Naive thymus-derived CD4-positive, alpha-beta T cell (primary cell): ENCODE data around the gene CTTNBP2. TPM values are rescaled to one million over a fixed set of nuclear protein-coding genes. Genes with fewer than 3 reads are reported as not detected.

Experiments used
- ATAC-seq: fragments of 150-1000 bp; cut with Tn5 transposase; 2 replicates; pipeline ENCODE4 v1.10.0; 2021; ENCODE audit warnings: mild to moderate bottlenecking, moderate library complexity
- CTCF ChIA-PET: fragments of 350-600 bp; sonication (Branson Sonifier 250); formaldehyde crosslinking; loops from one replicate; lab custom pipeline; 2021; ENCODE audit warnings: antibody characterized with exemption; lab: Charles Lee
- POLR2A ChIA-PET: fragments of 350-600 bp; sonication (Branson Sonifier 250); formaldehyde crosslinking; loops from one replicate; lab custom pipeline; 2021; ENCODE audit warnings: antibody characterized with exemption, inconsistent platforms; lab: Charles Lee
- DNase-seq, 9 donors: peaks; one replicate each; pipeline versions ENCODE4 v3.0.0 to v3.0.0-alpha.2; 2020 to 2022; ENCODE audit warnings: mixed read lengths in 1 of 9
- H3K27ac ChIP-seq: one replicate; pipeline ENCODE4 v1.7.0; 2013; ENCODE audit warnings: mild to moderate bottlenecking, low read depth, low read length, moderate library complexity
- H3K27me3 ChIP-seq, 2 donors: one replicate each; pipeline ENCODE4 v1.7.0; 2013; ENCODE audit warnings: low read length in 2 of 2, mild to moderate bottlenecking in 2 of 2, moderate library complexity in 2 of 2; ENCODE audit not compliant: control insufficient read depth in 2 of 2, insufficient read depth in 2 of 2
- H3K36me3 ChIP-seq, 3 experiments: 1 replicate in 2 of 3; 2 replicates in 1 of 3; pipeline ENCODE4 v1.7.0; 2013; ENCODE audit warnings: low read length in 3 of 3, mild to moderate bottlenecking in 3 of 3, moderate library complexity in 1 of 3; ENCODE audit not compliant: insufficient read depth in 3 of 3, control insufficient read depth in 2 of 3
- H3K4me1 ChIP-seq, 2 donors: one replicate each; pipeline ENCODE4 v1.7.0; 2013; ENCODE audit warnings: low read length in 2 of 2, mild to moderate bottlenecking in 2 of 2, moderate library complexity in 1 of 2; ENCODE audit not compliant: control insufficient read depth in 2 of 2, insufficient read depth in 2 of 2
- H3K4me3 ChIP-seq: 2 replicates; pipeline ENCODE4 v1.7.0; 2013; ENCODE audit warnings: mild to moderate bottlenecking, low read length
- H3K9me3 ChIP-seq, 3 experiments: 1 replicate in 2 of 3; 2 replicates in 1 of 3; pipeline ENCODE4 v1.7.0; 2013; ENCODE audit warnings: low read length in 3 of 3; ENCODE audit not compliant: control insufficient read depth in 2 of 3
- H3K27ac Mint-ChIP-seq, 9 donors: one replicate each; pipeline ENCODE4 v1.8.0; 2020 to 2022; ENCODE audit warnings: mixed read lengths in 9 of 9, mild to moderate bottlenecking in 8 of 9, moderate library complexity in 5 of 9, inconsistent platforms in 2 of 9
- H3K27me3 Mint-ChIP-seq, 5 donors: one replicate each; pipeline ENCODE4 v1.8.0; 2021 to 2022; ENCODE audit warnings: mixed read lengths in 5 of 5, mild to moderate bottlenecking in 1 of 5
- H3K36me3 Mint-ChIP-seq, 5 donors: one replicate each; pipeline ENCODE4 v1.8.0; 2020 to 2022; ENCODE audit warnings: mixed read lengths in 5 of 5, mild to moderate bottlenecking in 3 of 5, inconsistent platforms in 1 of 5
- H3K4me1 Mint-ChIP-seq, 7 donors: one replicate each; pipeline ENCODE4 v1.8.0; 2020 to 2022; ENCODE audit warnings: mixed read lengths in 7 of 7, mild to moderate bottlenecking in 3 of 7, inconsistent platforms in 1 of 7
- H3K4me3 Mint-ChIP-seq, 10 donors: one replicate each; pipeline ENCODE4 v1.8.0; 2020 to 2022; ENCODE audit warnings: mild to moderate bottlenecking in 10 of 10, mixed read lengths in 10 of 10, moderate library complexity in 6 of 10, inconsistent platforms in 2 of 10
- H3K9me3 Mint-ChIP-seq, 11 donors: one replicate each; pipeline ENCODE4 v1.8.0; 2020 to 2022; ENCODE audit warnings: mixed read lengths in 11 of 11, mild to moderate bottlenecking in 4 of 11, inconsistent platforms in 1 of 11, moderate library complexity in 1 of 11
- intact Hi-C, 2 donors: fragments of 100-400 bp; cut with micrococcal nuclease; formaldehyde crosslinking; loops; one replicate each; pipeline ENCODE4 v1.15.1; 2023
- polyA plus RNA-seq, 2 donors: library from polyadenylated mRNA; unstranded; fragments of 300-500 nt; fragmentation: Illumina TruSeq; gene quantifications; one replicate each; pipeline ENCODE4 v1.2.3, GENCODE V29; 2021
- total RNA-seq, 6 experiments: library from RNA in 5 of 6; stranded (reverse) in 5 of 6; gene quantifications; 1 replicate in 5 of 6; 2 replicates in 1 of 6; pipeline ENCODE4 v1.2.3 and lab custom pipeline; 2021 to 2026

The CTTNBP2 gene
- total and polyA plus RNA-seq, 7 experiments from 2014 or later, result 0.16 to 0.30 (median 0.27) TPM; not detected in 4

DNA sequence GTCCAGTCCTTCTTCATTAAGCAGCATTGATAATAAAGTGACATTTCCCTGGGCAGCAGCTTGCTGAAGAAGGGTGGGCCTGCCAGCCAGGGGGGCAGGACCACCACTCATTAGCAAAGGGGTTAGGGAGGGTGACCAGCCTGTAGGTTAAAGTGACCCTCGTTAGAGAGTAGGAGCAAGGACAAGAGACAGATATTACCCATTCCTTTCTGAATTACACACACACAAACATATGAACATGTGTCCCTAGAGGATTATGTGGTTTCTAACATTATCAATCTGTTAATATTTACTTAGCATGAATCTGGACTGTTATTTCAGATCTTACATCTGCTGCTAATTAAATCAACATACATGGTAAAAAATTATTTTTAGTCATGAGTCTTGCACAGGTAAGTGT is 88.9 kb downstream of the CTTNBP2 start:
- Histone ChIP-seq H3K4me3 (no peak overlapping the region), H3K4me1 (no peaks in the 10 kb centered on the region), H3K36me3 (no peaks in the 10 kb centered on the region), H3K9me3 (no peaks in the 10 kb centered on the region), H3K27ac (no peak overlapping the region), H3K27me3 (no peaks in the 10 kb centered on the region)
- POLR2A ChIA-PET, result no interaction called here
- H3K9me3 Mint-ChIP-seq, result peaks cover 0 to 5% (median 0%) of the 10 kb centered on the region in 11 donors
- intact Hi-C loops, result no loop called here
- DNase-seq, result no peak
- H3K4me1 Mint-ChIP-seq, result no peaks in the 10 kb centered on the region
- H3K27ac Mint-ChIP-seq, result no peak overlapping the region
- no peak for ATAC-seq
- H3K4me3 Mint-ChIP-seq, result no peak overlapping the region
- H3K27me3 Mint-ChIP-seq, result peaks cover 0 to 7% (median 0%) of the 10 kb centered on the region in 5 donors
- H3K36me3 Mint-ChIP-seq, result no peaks in the 10 kb centered on the region
- CTCF ChIA-PET, result no interaction called here

DNA sequence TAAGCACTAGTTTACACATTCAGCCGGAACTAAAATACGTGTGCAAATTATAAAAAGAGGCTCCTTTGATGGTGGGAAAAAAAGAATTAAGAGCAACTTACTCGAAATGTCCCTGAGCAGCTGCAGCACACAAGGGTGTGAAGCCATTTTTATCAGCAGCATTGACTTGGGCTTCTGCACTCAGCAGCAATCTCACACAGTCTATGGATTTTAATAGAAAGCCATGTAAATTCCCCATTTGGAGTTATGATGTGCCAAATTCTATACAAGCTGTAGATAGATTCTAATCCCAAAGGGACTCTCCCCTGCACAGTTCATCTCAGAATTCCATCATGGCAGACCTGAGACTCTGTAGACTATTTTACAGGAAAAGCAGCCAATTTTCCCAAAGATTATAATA is 90.5 kb downstream of the CTTNBP2 start:
- ChIA-PET CTCF (no interaction called here), POLR2A (no interaction called here)
- DNase-seq (no peak), ATAC-seq (no peak)
- Mint-ChIP-seq H3K27me3 (peaks cover 0 to 7% (median 0%) of the 10 kb centered on the region in 5 donors), H3K36me3 (no peaks in the 10 kb centered on the region), H3K4me1 (no peaks in the 10 kb centered on the region), H3K9me3 (peaks cover 0 to 5% (median 0%) of the 10 kb centered on the region in 11 donors), H3K27ac (no peak overlapping the region), H3K4me3 (no peak overlapping the region)
- Histone ChIP-seq H3K4me1 (no peaks in the 10 kb centered on the region), H3K4me3 (no peak overlapping the region), H3K36me3 (no peaks in the 10 kb centered on the region), H3K27ac (no peak overlapping the region), H3K27me3 (no peaks in the 10 kb centered on the region), H3K9me3 (no peaks in the 10 kb centered on the region)
- intact Hi-C loops, result no loop called here

DNA sequence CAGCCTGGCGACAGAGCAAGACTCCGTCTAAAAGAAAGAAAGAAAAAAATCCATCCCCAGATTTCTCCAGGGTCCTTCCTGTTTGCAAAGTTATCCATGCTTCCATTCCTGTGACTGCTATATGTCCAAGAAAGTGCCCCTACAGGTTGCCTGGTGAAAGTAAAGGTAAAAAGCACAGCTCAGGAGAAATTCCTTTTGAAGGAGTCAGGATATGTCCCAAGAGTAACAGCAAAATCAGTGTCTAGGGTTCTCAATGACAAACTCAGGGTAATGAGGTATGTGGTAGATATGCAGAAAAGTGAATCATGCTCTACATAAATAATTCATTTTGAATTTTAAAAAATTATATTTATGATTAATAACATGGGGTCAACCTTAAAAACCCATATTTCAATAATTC is 91.5 kb downstream of the CTTNBP2 start:
- H3K4me1 ChIP-seq, result no peaks in the 10 kb centered on the region
- Mint-ChIP-seq H3K36me3 (no peaks in the 10 kb centered on the region), H3K9me3 (peaks cover 0 to 5% (median 0%) of the 10 kb centered on the region in 11 donors), H3K27ac (no peak overlapping the region), H3K4me3 (no peak overlapping the region), H3K4me1 (no peaks in the 10 kb centered on the region), H3K27me3 (peaks cover 0 to 7% (median 0%) of the 10 kb centered on the region in 5 donors)
- H3K36me3 ChIP-seq, result no peaks in the 10 kb centered on the region
- intact Hi-C loops, result no loop called here
- CTCF ChIA-PET, result no interaction called here
- POLR2A ChIA-PET, result no interaction called here
- H3K27ac ChIP-seq, result no peak overlapping the region
- no peaks in the 10 kb centered on the region for H3K27me3 ChIP-seq
- no peaks in the 10 kb centered on the region for H3K9me3 ChIP-seq
- ATAC-seq (no peak), DNase-seq (no peak)
- no peak overlapping the region for H3K4me3 ChIP-seq

DNA sequence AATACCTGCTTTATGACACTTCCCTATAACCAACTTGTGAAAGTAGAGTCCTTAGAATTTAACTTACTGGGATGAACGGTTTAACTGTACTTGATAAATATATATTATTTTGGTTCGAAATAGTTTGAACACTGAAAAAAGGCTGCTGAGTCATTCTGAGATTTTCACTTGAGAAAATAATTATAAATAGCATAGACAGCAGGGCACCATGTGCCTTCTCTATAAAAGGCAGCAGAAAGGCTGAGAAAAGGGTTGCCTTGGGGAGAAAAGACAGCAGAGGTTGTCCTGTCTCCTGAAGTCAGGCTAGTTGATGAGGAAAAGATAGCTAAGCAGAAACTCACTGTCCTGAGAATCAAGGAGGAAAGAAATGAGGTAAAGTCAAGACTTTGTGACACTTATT is 92.4 kb downstream of the CTTNBP2 start:
- no peak overlapping the region for H3K27ac ChIP-seq
- no peak overlapping the region for H3K4me3 ChIP-seq
- H3K36me3 ChIP-seq, result no peaks in the 10 kb centered on the region
- H3K27me3 ChIP-seq, result no peaks in the 10 kb centered on the region
- ChIA-PET POLR2A (no interaction called here), CTCF (no interaction called here)
- intact Hi-C loops, result no loop called here
- H3K36me3 Mint-ChIP-seq, result no peaks in the 10 kb centered on the region
- ATAC-seq (no peak), DNase-seq (no peak)
- no peaks in the 10 kb centered on the region for H3K4me1 ChIP-seq
- peaks cover 0 to 5% (median 0%) of the 10 kb centered on the region in 11 donors for H3K9me3 Mint-ChIP-seq
- H3K4me3 Mint-ChIP-seq, result no peak overlapping the region
- peaks cover 0 to 7% (median 2%) of the 10 kb centered on the region in 5 donors for H3K27me3 Mint-ChIP-seq
- no peaks in the 10 kb centered on the region for H3K9me3 ChIP-seq
- no peak overlapping the region for H3K27ac Mint-ChIP-seq
- peaks cover 0 to 3% (median 0%) of the 10 kb centered on the region in 7 donors for H3K4me1 Mint-ChIP-seq

DNA sequence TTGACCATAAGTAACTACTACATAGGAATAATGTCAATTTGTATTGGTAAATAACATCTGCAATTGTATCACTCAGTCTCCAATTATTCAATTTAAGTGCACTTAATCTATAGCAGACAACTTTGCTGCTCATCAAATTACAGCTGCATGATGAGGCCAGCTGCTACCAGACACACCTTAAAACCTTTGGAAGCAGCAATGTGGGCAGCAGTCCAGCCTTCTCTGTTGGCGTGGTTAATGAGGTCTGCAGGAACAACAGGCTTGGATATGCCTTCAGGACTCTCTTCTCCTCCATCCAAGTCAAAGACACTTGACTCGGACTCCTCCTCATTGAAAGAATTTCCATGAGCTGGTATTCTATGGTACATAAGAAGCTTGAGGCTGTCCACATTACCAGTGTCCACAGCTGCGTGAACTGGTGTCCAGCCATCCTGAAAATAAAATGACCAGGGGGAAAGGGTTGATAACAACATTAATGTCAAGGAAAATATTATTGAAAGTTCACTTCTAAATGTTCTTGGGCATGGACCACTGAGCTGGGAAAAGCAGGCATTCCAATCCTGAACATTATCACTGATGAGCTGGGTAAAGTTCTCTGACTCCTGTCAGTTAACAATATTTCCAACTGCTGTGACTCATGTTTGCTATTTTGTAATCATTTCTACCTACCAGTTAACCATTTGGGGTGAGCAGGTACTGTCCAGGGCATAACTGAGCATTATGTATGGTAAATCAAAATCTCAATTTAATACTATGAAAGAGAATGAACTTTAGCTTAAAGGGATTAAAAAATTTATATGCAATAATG is 95.7 kb downstream of the CTTNBP2 start:
- peaks cover 0 to 7% (median 1%) of the 10 kb centered on the region in 5 donors for H3K27me3 Mint-ChIP-seq
- no peak for ATAC-seq
- intact Hi-C loops, result no loop called here

DNA sequence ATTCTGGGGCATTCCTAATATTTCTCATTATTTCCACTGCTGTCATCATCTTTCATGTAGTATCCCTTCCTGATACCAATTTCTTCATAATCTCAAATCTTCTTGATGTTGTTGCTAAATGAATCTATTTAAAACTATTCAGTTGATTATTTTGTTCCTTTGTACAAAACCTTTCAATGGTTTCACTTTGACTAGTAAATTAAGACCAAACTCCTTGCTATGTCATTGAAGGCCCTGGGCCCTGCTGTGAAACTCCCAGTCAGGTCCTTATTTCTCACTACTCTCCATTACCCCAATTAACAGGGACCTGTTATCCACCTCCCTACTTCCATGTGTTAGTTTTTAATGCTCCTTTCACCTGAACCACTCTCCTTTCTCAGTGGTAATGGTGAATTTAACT is 97.0 kb downstream of the CTTNBP2 start:
- ChIA-PET POLR2A (no interaction called here), CTCF (no interaction called here)
- intact Hi-C loops, result no loop called here
- DNase-seq (no peak), ATAC-seq (no peak)
- Histone ChIP-seq H3K27ac (no peak overlapping the region), H3K36me3 (no peaks in the 10 kb centered on the region), H3K9me3 (no peaks in the 10 kb centered on the region), H3K27me3 (no peaks in the 10 kb centered on the region), H3K4me3 (no peak overlapping the region), H3K4me1 (no peaks in the 10 kb centered on the region)
- Mint-ChIP-seq H3K36me3 (no peaks in the 10 kb centered on the region), H3K9me3 (peaks cover 0 to 3% (median 0%) of the 10 kb centered on the region in 11 donors), H3K4me1 (peaks cover 0 to 6% (median 0%) of the 10 kb centered on the region in 7 donors), H3K27me3 (peaks cover 0 to 11% (median 8%) of the 10 kb centered on the region in 5 donors), H3K4me3 (no peak overlapping the region), H3K27ac (no peak overlapping the region)

More for the DNA sequence above, 95.7 kb downstream of the CTTNBP2 start:
- ChIA-PET CTCF (no interaction called here), POLR2A (no interaction called here)
- Histone ChIP-seq H3K27ac (no peak overlapping the region), H3K4me3 (no peak overlapping the region), H3K4me1 (no peaks in the 10 kb centered on the region), H3K9me3 (no peaks in the 10 kb centered on the region), H3K36me3 (no peaks in the 10 kb centered on the region), H3K27me3 (no peaks in the 10 kb centered on the region)
- H3K9me3 Mint-ChIP-seq, result peaks cover 0 to 2% (median 0%) of the 10 kb centered on the region in 11 donors
- DNase-seq, result no peak
- peaks cover 0 to 6% (median 0%) of the 10 kb centered on the region in 7 donors for H3K4me1 Mint-ChIP-seq
- no peaks in the 10 kb centered on the region for H3K36me3 Mint-ChIP-seq
- H3K4me3 Mint-ChIP-seq, result no peak overlapping the region
- H3K27ac Mint-ChIP-seq, result no peak overlapping the region

DNA sequence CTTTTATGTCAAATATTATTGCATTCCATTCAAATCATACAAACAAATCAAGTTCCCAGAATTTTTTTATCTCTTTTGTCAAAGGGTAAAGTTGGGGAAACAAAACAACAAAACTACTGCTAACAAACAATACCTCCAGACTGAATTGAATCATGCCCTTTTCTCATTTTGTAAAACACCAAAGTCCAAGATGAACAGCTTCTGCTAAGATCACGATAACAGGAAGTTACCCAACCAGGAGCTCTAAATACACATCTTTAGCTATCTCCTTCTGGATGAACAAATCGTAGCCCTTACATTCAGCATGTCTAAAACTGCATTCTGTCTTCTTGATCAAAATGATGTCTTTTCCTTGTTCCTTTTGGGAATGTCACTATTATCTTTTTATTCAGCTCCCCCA is 97.4 kb downstream of the CTTNBP2 start:
- no peak overlapping the region for H3K4me3 Mint-ChIP-seq
- no peak overlapping the region for H3K27ac ChIP-seq
- intact Hi-C loops, result no loop called here

More for the DNA sequence above, 97.4 kb downstream of the CTTNBP2 start:
- CTCF ChIA-PET, result no interaction called here
- Histone ChIP-seq H3K4me3 (no peak overlapping the region), H3K27me3 (no peaks in the 10 kb centered on the region), H3K9me3 (no peaks in the 10 kb centered on the region), H3K36me3 (no peaks in the 10 kb centered on the region), H3K4me1 (no peaks in the 10 kb centered on the region)
- DNase-seq, result no peak
- no peak for ATAC-seq
- Mint-ChIP-seq H3K36me3 (no peaks in the 10 kb centered on the region), H3K9me3 (peaks cover 0 to 3% (median 0%) of the 10 kb centered on the region in 11 donors), H3K27ac (no peak overlapping the region), H3K4me1 (peaks cover 0 to 6% (median 0%) of the 10 kb centered on the region in 7 donors), H3K27me3 (peaks cover 0 to 11% (median 9%) of the 10 kb centered on the region in 5 donors)
- POLR2A ChIA-PET, result no interaction called here
